SK-N-MC (cell line): Measurements from ENCODE around the gene TSC2.
"Not testable (repeated sequence)": the region's sequence is repeated elsewhere in the genome, so short reads cannot be mapped to it uniquely, and the experiment has no call there.

Experiments
- DNase-seq: peaks from one replicate; pipeline ENCODE4 v3.0.0-alpha.2; 2011; ENCODE audit warnings: low read depth, low spot score
- H3K27ac ChIP-seq: fragments of 200-600 bp; sonication (generic); 2 replicates; pipeline ENCODE4 v1.5.1; 2016; ENCODE audit warnings: mixed run types
- H3K36me3 ChIP-seq: fragments of 200-600 bp; sonication (generic); 2 replicates; pipeline ENCODE4 v1.6.1; 2017; ENCODE audit warnings: antibody characterized with exemption, low read length, mixed read lengths; ENCODE audit not compliant: insufficient read depth
- H3K4me3 ChIP-seq: fragments of 200-600 bp; sonication (generic); 2 replicates; pipeline ENCODE4 v1.5.1; 2016
- H3K9ac ChIP-seq: fragments of 200-600 bp; sonication (generic); 2 replicates; pipeline ENCODE4 v1.8.0; 2017; ENCODE audit warnings: mixed run types, mixed read lengths; ENCODE audit not compliant: insufficient read length
- H3K9me3 ChIP-seq: fragments of 200-600 bp; sonication (generic); 2 replicates; pipeline ENCODE4 v1.6.1; 2017; ENCODE audit warnings: low read depth, mild to moderate bottlenecking, antibody characterized with exemption, low read length, moderate library complexity, mixed read lengths
- EZH2 ChIP-seq: fragments of 200-600 bp; sonication (generic); IDR thresholded peaks from one replicate; pipeline ENCODE4 v1.6.1; 2017; ENCODE audit warnings: antibody characterized with exemption
- FOXP2 ChIP-seq: optimal IDR thresholded peaks from 2 replicates; pipeline ENCODE3; 2011; ENCODE audit warnings: mild to moderate bottlenecking, moderate library complexity; ENCODE audit not compliant: insufficient read depth; ENCODE audit errors: extremely low read length, control extremely low read depth
- POLR2AphosphoS5 ChIP-seq: IDR thresholded peaks from 2 replicates; pipeline ENCODE4 v1.6.1; 2012; ENCODE audit warnings: mild to moderate bottlenecking, low read depth, low read length, borderline replicate concordance

Gene TSC2

DNA sequence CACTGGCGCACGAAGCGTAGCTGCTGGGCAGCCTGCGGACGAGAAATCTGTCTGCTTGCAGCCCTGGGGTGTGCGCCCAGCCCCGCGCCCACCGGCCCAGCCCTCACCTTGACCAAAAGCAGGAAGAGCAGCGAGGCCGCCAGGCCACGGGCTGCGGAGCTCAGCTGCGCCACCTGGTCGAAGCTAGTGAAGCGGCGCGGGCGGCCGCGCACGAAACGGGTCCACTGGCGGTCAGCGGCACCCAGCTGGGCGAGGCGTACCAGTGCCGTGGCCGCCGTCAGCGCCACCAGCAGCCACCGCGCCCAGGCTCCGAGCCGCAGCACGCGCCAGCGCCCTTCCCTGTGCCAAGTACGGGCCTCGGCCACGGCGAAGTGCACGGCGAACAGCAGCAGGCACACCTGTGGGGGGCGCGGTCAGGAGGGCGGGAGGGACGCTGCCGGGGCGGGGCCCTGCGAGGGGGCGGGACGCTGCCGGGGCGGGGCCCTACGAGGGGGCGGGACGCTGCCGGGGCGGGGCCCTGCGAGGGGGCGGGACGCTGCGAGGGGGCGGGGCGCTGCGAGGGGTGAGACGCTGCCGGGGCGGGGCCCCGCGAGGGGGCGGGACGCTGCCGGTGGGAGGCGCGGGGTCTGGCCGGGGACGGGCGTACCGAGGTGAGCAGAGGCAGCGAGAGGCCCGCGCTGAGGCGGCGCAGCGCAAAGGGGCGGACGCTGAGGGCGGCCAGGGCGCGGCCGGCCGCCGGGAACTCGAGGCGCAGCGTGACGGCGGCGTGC, 43.2 kb downstream of the TSC2 start:
- DNase-seq = no peak
- Histone ChIP-seq H3K27ac (no peak overlapping the region), H3K9me3 (no peaks in the 10 kb centered on the region), H3K36me3 (peaks cover 7% of the 10 kb centered on the region; the same call in 1 of the 2 replicates), H3K4me3 (no peak overlapping the region), H3K9ac (no peak overlapping the region)
- TF ChIP-seq EZH2 = no peak
- no peak for TF ChIP-seq FOXP2
- TF ChIP-seq POLR2AphosphoS5 = no peak

DNA sequence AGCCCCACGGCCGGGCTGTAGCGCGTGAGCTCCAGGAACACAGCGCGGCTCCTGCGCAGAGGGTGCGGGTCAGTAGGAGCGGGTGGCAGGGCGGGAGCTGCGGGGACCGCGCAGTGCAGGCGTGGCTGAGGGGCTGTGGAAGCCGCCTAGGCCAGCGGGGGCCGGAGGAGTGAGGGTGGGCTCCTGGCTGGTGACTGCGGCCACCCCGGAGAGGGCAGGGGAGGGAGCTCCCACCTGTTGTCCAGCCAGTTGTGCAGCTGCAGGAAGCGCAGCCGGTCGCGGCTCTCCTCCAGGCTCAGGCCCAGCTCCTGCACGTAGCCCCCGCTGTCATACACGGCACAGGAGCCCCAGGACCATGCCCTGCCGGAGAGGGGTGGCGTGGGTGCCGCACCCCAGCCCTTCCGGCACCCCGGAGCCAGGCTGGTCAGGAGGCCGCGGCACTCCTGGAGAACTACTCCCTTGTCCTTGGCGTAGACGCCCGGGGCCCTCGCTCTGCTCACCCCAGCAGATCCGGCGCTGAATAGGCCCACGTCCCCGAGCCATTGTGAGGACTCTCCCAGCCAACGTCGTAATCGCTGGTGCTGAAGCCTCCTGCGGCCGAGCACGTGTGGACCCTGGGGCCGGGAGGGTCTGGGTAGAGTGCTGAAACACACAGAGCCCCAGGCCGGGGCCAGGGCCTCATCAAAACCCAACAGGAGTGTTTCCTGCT, 43.9 kb downstream of the TSC2 start:
- Histone ChIP-seq H3K9ac (no peak overlapping the region), H3K36me3 (peaks cover 9% of the 10 kb centered on the region; the same call in 1 of the 2 replicates), H3K9me3 (no peaks in the 10 kb centered on the region), H3K4me3 (no peak overlapping the region), H3K27ac (no peak overlapping the region)
- no peak for DNase-seq
- TF ChIP-seq EZH2 = no peak
- no peak for TF ChIP-seq POLR2AphosphoS5
- TF ChIP-seq FOXP2 = no peak

DNA sequence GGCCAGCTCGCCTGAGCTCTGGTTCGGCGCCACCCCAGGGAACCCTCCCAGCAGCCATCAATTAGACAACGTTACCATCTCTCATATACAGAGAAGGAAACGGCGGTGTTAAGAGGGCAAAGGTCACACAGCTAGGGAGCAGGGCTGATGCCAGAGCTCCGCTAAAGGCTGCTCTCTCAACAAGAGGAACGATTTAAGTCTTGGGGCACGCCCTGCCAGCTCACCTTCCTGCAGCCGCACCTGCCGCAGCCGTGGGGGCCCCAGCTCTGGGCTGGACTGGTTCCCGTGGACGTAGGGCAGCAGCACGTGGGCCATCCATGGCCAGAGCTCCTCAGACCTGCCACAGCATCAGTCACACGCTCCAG, 44.5 kb downstream of the TSC2 start:
- TF ChIP-seq EZH2 = no peak
- no peak for TF ChIP-seq POLR2AphosphoS5
- TF ChIP-seq FOXP2 = no peak
- H3K9me3 ChIP-seq = no peaks in the 10 kb centered on the region
- DNase-seq = no peak
- H3K9ac ChIP-seq = no peak overlapping the region
- no peak overlapping the region for H3K27ac ChIP-seq
- H3K36me3 ChIP-seq = peaks cover 9% of the 10 kb centered on the region; the same call in 1 of the 2 replicates
- H3K4me3 ChIP-seq = no peak overlapping the region

DNA sequence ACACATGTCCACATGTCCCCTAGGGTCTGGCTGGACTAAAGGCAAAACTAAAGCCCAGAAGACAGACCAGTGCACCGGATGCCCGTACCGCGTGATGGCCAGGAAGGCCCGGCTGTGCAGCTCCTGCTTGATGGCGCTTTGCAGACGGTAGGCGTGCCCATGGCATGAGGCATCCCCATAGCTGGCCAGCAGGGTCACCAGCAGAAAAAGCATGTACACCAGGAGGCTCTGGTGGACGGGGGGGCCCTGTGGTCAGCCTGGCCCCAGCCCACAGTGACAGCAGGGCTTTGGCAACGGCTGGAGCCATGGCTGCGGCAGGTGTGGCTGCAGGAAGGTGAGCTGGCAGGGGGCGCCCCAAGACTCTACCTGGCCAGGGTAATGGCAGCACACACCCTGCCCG, 45.1 kb downstream of the TSC2 start:
- H3K27ac ChIP-seq = no peak overlapping the region
- TF ChIP-seq POLR2AphosphoS5 (no peak), EZH2 (no peak), FOXP2 (no peak)
- no peak overlapping the region for H3K4me3 ChIP-seq
- H3K36me3 ChIP-seq = peaks cover 9% of the 10 kb centered on the region; the same call in 1 of the 2 replicates
- no peak for DNase-seq
- no peak overlapping the region for H3K9ac ChIP-seq
- no peaks in the 10 kb centered on the region for H3K9me3 ChIP-seq

DNA sequence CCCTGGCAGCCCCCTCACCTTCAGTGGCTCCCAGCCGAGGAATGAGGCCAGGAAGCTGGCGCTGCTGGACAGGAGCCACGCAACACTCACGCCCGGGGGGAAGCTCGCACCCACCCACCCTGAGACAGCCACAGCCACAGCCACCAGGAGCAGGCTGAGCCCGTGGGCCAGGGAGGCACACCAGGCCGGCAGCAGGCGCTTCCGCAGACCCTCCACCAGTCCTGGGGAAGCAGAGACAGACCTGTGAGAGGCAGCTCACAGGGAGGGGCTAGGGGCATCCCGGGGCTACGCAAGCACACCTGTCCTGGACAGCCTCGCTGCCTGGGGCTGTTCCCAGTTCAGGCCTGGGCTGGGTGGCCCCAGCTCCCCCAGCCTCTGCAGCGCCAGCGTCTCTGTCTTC, 46.0 kb downstream of the TSC2 start:
- Histone ChIP-seq H3K4me3 (no peak overlapping the region), H3K9me3 (no peaks in the 10 kb centered on the region), H3K9ac (no peak overlapping the region), H3K27ac (no peak overlapping the region), H3K36me3 (peaks cover 9% of the 10 kb centered on the region; the same call in 1 of the 2 replicates)
- DNase-seq = no peak
- TF ChIP-seq EZH2 (no peak), FOXP2 (no peak), POLR2AphosphoS5 (no peak)

DNA sequence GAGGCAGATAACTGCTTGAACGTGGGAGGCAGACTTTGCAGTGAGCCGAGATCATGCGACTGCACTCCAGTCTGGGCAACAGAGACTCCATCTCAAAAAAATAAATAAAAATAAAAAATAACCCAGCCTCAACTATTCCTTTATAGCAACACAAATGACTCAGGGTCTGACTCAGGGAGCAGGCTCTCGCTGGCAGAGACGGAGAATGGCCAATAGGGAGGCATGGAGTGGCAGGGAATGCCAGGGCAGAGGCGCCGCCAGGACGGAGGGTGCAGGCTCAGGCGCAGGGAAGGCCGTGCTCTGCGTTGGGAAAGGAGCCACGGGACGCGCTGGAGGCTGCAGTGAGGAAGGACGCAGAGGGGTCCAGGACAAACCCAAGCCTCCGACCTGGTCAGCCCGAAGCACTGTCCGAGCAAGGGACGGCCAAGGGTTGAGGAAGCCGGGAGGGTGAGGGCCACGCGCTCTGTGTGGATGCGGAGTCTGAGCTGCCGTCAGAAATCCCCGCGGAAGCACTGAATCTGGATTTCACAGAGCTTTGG, 47.6 kb downstream of the TSC2 start:
- H3K36me3 ChIP-seq = peaks cover 6% of the 10 kb centered on the region; the same call in 1 of the 2 replicates
- no peak for DNase-seq
- no peak overlapping the region for H3K27ac ChIP-seq
- no peak overlapping the region for H3K9ac ChIP-seq
- no peak overlapping the region for H3K4me3 ChIP-seq
- no peaks in the 10 kb centered on the region for H3K9me3 ChIP-seq
- no peak for TF ChIP-seq EZH2
- no peak for TF ChIP-seq FOXP2
- no peak for TF ChIP-seq POLR2AphosphoS5

DNA sequence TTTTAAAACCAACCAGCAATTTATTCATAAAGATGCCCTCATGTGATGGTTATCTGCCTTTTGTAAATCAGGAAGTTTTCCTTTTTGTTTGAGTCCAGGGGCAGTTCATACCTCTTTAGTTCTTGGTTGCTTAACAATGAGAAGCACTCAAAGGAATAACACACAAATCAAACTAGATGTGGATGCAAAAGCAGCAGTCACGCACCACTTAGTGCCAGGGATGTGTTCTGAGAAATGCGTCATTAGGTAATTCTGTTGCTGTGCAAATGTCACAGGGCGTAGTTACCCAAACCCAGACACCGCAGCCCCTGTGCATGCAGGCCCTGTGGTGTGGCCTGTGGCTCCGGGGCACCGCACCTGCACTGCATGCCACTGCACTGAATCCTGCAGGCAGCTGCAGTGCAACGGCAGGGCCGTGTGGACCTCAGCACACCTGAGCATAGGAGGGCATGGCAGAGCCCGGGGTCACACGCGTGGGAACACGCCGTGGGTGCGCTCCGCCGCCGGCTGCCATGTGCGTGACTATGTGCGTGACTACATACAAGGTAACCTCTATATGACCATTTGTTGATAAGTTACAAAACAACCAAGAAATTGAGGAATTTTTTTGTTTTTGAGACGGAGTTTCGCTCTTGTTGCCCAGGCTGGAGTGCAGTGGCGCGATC, 48.3 kb downstream of the TSC2 start:
- no peak for TF ChIP-seq EZH2
- TF ChIP-seq FOXP2 = no peak
- H3K36me3 ChIP-seq = peaks cover 4% of the 10 kb centered on the region; the same call in 1 of the 2 replicates
- no peak overlapping the region for H3K9ac ChIP-seq
- H3K9me3 ChIP-seq = no peaks in the 10 kb centered on the region
- H3K4me3 ChIP-seq = no peak overlapping the region
- no peak overlapping the region for H3K27ac ChIP-seq
- no peak for DNase-seq

DNA sequence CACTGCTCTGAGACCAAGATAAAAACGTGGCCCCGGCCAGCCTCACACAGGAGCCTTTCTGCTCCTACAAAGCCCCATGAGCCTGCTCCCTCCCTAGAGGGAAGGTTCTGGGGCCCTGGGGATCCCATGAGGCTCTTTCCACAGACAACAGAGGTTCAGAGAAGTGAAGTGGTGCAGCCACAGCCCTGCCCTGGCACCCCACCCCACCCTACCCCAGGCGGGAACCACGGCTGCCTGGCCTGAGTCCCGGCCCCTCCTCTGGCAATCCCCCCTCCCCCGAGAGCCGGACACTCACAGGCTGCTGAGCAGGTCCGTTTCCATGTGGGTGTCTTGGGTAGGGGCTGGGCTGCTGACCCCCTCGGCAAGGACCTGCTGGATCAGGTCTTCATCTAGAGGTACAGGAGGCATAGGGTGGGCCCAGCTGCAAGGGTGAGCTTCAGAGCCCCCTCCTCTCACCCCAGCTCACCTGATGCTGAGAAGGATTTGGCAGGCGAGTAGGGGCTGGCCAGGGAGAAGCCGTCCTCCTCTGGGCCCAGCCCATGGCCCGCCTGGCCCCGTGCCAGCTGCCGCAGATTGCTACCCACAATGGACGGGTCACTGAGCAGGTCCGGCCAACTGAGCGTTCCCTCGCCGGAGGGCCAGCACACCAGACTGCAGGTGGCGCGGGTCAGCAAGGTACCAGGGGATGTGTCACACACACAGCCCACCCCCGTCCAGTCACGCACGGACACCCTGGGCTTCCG, 49.2 kb downstream of the TSC2 start:
- Histone ChIP-seq H3K36me3 (peaks cover 4% of the 10 kb centered on the region; the same call in 1 of the 2 replicates), H3K9me3 (no peaks in the 10 kb centered on the region), H3K27ac (no peak overlapping the region), H3K9ac (no peak overlapping the region), H3K4me3 (no peak overlapping the region)
- no peak for DNase-seq
- TF ChIP-seq FOXP2 (no peak), POLR2AphosphoS5 (no peak)

DNA sequence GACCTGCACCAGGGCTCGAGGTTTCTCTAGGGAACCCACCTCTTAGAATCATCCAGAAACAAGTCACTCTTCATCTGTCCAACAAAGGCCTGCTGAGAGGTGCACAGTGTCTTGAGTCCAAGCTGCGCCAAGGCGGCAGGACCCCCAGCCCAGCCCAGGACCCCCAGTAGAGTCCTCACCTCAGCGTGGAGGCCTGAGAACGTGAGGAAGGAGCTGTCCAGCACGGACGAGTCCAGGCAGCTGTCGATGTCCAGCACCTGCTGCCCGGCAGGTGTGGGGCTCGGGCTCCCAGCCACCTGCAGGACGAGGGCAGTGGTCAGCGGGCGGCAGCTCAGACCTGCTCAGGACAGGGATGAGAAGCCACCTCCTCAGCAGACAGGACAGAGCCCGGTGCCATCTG, 49.9 kb downstream of the TSC2 start:
- H3K27ac ChIP-seq, H3K36me3 ChIP-seq, H3K9me3 ChIP-seq, H3K4me3 ChIP-seq, H3K9ac ChIP-seq, DNase-seq: not testable (repeated sequence)

DNA sequence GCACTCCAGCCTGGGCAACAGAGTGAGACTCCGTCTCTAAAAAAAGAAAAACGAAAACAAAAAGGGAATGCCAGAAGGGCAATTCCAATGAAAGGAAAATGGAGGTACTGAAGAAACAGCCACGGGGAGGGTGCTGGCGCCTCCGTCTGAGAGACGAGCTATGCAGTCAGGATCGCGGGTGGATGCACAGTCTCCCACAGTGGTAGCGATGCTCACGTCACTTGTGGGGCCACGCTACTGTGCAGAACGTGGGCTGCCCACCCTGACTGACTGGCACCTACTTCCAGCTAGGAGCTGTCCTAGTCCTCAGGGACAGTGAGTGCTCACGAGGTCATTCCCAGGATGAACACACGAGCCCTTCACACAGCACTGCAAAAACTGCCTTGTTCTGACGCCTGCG, 53.8 kb downstream of the TSC2 start:
- H3K9me3 ChIP-seq, H3K36me3 ChIP-seq, H3K9ac ChIP-seq, H3K27ac ChIP-seq, H3K4me3 ChIP-seq, DNase-seq: not testable (repeated sequence)
